Fibroblast of villous mesenchyme (primary cell): ENCODE data around the gene FNDC8. TPM values are rescaled to one million over a fixed set of nuclear protein-coding genes. Genes with fewer than 3 reads are reported as not detected.
A peak's percentile ranks its signal among the peaks of the same experiment; 100 is the strongest.

Source experiments
- DNase-seq: peaks from one replicate; pipeline ENCODE4 v3.0.0-alpha.2; 2010; ENCODE audit warnings: low read depth
- H3K4me3 ChIP-seq: 2 replicates; pipeline ENCODE4 v1.5.1; 2011; ENCODE audit warnings: low read depth, mild to moderate bottlenecking, low read length
- total RNA-seq: library from RNA; depleted of rRNA; stranded (reverse); fragments of >200 nt; gene quantifications from 2 replicates; pipeline ENCODE4 v1.2.3, GENCODE V29; 2012
- TF ChIP-seq, protein P1 (sequence below): IDR thresholded peaks from 2 replicates; pipeline ENCODE4 v1.5.1; 2012; ENCODE audit warnings: low read depth, mild to moderate bottlenecking, low read length; ENCODE audit not compliant: insufficient read depth

The FNDC8 gene
- total RNA-seq, 1 donor, result not detected

DNA sequence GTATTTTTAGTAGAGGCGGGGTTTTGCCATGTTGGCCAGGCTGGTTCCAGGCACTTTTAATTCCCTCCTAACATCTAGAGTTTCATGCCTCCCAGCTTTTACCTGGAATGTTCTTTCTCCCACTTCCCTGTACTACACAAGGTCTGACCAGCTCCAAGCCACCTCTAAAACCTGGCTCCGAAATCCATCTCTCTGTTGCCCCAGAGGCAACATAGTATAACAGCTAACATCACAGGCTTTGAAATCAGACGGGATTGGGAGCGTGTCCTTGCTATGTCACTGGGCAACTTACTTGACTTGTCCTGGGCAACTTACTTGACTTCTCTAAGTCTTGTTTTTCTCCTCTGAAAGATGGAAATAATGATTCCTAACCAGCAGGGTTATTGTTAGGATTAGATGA lies 41.3 kb downstream of the FNDC8 start:
- TF ChIP-seq, protein P1, sequence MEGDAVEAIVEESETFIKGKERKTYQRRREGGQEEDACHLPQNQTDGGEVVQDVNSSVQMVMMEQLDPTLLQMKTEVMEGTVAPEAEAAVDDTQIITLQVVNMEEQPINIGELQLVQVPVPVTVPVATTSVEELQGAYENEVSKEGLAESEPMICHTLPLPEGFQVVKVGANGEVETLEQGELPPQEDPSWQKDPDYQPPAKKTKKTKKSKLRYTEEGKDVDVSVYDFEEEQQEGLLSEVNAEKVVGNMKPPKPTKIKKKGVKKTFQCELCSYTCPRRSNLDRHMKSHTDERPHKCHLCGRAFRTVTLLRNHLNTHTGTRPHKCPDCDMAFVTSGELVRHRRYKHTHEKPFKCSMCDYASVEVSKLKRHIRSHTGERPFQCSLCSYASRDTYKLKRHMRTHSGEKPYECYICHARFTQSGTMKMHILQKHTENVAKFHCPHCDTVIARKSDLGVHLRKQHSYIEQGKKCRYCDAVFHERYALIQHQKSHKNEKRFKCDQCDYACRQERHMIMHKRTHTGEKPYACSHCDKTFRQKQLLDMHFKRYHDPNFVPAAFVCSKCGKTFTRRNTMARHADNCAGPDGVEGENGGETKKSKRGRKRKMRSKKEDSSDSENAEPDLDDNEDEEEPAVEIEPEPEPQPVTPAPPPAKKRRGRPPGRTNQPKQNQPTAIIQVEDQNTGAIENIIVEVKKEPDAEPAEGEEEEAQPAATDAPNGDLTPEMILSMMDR, result no peak
- H3K4me3 ChIP-seq, result no peak overlapping the region
- DNase-seq, result no peak

DNA sequence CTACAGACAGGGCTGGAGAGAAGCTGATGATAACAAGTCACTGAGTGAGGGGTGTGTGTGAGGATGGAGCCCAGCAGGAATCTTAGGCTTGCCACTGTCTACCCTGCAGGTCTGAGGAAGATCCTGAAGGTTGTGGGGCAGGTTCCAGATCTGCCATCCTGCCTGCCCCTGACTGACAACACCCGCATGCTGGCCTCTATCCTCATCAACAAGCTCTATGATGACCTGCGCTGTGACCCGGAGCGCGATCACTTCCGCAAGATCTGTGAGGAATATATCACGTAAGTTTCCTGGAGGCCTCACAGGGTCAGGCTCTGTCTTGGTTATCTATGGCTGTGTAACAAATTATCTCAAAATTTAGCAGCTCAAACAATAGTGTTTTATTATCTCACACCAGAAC lies 42.5 kb downstream of the FNDC8 start:
- TF ChIP-seq, protein P1, result no peak
- no peak overlapping the region for H3K4me3 ChIP-seq
- no peak for DNase-seq

DNA sequence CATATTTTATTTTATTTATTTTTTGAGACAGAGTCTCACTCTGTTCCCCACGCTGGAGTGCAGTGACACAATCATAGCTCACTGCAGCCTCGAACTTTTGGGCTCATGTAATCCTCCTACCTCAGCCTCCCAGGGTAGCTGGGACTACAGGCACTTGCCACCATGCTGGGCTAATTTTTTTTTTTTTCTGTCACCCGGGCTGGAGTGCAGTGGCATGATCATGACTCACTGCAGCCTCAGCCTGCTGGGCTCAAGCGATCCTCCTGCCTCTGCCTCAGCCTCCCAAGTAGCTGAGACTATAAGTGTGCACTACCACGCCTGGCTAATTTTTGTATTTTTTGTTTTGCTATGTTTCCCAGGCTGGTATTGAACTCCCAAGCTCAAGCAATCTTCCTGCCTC lies 43.3 kb downstream of the FNDC8 start:
- TF ChIP-seq, protein P1, result no peak
- DNase-seq, result no peak
- H3K4me3 ChIP-seq, result no peak overlapping the region

DNA sequence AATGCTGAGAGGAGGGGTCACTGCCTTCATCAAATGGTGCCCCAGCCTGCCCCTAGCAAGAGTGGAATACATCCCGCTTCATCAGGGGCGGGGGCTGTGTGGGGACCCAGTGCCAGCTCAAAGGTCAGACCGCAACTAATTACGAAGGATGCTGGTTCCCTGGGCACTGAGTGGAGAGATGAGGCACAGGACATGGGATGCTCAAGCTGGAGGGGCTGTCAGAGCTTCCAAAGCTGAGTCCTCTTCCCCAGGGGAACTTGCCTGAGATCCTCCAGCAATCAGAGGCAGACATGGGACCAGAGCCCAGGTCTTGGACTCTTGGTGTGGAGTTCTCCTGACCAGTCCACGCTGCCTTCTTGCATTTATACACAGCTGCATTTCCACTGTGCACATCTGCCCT lies 45.1 kb downstream of the FNDC8 start:
- H3K4me3 ChIP-seq, result no peak overlapping the region
- TF ChIP-seq, protein P1, result no peak
- DNase-seq, result no peak

DNA sequence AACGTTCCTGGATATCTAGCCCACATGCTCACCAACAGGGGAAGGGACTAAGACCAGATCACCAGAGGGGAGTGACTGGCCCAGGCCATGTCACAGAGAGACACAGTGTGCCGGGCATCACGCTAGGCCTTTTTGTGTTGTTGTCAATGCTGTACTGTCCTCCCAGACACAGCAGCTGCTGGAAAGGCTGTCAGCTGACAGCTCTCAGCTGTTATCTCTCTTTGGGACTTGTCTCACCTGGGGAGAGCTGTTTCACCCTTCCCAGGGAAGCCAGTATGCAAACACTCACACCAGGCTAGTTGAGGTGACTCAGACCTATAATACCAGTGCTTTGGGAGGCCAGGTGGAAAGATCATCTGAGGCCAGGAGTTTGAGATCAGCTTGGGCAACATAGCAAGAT lies 45.6 kb downstream of the FNDC8 start:
- TF ChIP-seq, protein P1, result no peak
- no peak for DNase-seq

DNA sequence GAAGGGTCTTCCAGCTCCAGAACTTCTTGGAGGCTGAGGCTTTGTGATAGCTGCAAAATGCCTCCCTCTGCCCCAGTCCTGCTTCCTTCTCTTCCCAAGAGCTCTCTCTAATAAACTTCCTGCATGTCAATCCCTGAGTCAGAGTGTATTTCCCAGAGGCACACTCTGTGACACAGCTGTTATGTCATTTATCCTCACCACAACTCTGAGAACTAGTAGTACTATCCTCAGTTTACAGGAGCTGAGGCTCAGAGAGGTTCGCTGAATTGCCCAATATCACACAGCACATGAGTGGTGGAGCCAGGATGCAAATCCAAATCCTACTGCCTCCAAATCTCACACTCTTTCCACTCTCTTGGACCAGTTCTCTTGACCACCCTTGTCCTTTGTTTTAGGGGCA lies 46.3 kb downstream of the FNDC8 start:
- peak; percentile 3 for DNase-seq
- H3K4me3 ChIP-seq, result no peak overlapping the region
- TF ChIP-seq, protein P1, result no peak

More for the DNA sequence above, 45.6 kb downstream of the FNDC8 start:
- H3K4me3 ChIP-seq, result no peak overlapping the region

DNA sequence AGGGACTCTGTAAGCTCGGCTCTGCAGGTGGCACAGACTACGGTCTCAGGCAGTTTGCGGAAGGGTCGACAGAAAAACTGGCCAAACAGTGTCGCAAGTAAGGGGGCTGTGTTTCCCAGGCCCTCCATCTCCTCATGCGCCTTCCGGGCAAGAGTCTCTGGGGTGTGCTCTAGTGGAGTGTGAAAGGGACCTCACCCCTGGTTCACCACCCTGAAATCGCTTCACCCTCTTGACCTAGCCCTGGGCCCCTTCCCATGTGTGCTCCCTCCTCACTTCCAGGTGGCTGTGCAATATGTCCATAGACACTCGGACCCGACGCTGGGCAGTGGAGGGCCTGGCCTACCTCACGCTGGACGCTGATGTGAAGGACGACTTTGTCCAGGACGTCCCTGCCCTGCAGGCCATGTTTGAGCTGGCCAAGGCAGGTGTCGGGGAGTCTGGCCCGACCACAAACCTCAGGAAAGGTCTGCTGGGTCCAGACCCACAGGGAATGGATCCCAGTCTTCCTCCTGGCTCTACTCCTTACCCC lies 48.5 kb downstream of the FNDC8 start:
- TF ChIP-seq, protein P1, result no peak
- no peak overlapping the region for H3K4me3 ChIP-seq
- DNase-seq, result no peak
